Measurements from ENCODE around the gene WASF2. TPM values are rescaled to one million over a fixed set of nuclear protein-coding genes. Genes with fewer than 3 reads are reported as not detected.

WASF2 gene
- total and polyA plus RNA-seq, 2 of the 8 experiments (the other 6 are each of a cell fraction or from before 2014, with no cell fraction given) = 32.1 to 86.6 TPM

DNA sequence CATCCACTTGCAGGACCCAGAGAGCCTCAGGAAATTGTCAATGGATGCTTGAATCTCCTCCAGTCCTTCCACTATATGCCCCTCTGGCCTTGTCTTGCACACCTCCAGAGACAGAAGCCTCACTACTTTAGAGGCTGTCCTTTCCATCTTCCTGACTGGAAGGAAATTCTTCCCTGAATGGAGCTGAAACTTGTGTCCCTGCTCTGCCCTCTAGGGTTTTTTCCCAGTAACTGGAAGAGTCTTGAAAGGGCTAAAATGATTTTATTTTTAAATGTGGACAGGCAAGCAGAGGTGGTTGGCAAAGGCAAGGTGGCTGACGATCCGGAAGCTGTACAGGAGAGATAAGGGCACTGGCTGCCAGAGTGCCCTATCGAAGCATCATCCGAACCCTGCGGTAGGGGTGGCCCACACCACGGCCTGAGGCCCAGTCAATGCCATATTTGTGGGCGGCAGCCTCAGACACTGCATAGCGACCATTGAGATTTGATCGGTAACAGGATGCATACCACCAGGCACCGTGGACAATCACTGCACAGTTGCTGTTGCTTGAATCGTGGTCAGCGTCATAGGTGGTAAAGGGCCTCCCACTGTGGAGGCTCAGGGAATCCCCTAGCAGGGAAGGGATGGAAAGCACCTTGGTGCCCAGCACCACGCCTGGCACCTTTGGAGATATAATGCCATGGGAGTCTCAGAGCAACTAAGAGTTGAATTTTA is 120.9 kb downstream of the WASF2 start (continued):
- TF ChIP-seq, protein P1, sequence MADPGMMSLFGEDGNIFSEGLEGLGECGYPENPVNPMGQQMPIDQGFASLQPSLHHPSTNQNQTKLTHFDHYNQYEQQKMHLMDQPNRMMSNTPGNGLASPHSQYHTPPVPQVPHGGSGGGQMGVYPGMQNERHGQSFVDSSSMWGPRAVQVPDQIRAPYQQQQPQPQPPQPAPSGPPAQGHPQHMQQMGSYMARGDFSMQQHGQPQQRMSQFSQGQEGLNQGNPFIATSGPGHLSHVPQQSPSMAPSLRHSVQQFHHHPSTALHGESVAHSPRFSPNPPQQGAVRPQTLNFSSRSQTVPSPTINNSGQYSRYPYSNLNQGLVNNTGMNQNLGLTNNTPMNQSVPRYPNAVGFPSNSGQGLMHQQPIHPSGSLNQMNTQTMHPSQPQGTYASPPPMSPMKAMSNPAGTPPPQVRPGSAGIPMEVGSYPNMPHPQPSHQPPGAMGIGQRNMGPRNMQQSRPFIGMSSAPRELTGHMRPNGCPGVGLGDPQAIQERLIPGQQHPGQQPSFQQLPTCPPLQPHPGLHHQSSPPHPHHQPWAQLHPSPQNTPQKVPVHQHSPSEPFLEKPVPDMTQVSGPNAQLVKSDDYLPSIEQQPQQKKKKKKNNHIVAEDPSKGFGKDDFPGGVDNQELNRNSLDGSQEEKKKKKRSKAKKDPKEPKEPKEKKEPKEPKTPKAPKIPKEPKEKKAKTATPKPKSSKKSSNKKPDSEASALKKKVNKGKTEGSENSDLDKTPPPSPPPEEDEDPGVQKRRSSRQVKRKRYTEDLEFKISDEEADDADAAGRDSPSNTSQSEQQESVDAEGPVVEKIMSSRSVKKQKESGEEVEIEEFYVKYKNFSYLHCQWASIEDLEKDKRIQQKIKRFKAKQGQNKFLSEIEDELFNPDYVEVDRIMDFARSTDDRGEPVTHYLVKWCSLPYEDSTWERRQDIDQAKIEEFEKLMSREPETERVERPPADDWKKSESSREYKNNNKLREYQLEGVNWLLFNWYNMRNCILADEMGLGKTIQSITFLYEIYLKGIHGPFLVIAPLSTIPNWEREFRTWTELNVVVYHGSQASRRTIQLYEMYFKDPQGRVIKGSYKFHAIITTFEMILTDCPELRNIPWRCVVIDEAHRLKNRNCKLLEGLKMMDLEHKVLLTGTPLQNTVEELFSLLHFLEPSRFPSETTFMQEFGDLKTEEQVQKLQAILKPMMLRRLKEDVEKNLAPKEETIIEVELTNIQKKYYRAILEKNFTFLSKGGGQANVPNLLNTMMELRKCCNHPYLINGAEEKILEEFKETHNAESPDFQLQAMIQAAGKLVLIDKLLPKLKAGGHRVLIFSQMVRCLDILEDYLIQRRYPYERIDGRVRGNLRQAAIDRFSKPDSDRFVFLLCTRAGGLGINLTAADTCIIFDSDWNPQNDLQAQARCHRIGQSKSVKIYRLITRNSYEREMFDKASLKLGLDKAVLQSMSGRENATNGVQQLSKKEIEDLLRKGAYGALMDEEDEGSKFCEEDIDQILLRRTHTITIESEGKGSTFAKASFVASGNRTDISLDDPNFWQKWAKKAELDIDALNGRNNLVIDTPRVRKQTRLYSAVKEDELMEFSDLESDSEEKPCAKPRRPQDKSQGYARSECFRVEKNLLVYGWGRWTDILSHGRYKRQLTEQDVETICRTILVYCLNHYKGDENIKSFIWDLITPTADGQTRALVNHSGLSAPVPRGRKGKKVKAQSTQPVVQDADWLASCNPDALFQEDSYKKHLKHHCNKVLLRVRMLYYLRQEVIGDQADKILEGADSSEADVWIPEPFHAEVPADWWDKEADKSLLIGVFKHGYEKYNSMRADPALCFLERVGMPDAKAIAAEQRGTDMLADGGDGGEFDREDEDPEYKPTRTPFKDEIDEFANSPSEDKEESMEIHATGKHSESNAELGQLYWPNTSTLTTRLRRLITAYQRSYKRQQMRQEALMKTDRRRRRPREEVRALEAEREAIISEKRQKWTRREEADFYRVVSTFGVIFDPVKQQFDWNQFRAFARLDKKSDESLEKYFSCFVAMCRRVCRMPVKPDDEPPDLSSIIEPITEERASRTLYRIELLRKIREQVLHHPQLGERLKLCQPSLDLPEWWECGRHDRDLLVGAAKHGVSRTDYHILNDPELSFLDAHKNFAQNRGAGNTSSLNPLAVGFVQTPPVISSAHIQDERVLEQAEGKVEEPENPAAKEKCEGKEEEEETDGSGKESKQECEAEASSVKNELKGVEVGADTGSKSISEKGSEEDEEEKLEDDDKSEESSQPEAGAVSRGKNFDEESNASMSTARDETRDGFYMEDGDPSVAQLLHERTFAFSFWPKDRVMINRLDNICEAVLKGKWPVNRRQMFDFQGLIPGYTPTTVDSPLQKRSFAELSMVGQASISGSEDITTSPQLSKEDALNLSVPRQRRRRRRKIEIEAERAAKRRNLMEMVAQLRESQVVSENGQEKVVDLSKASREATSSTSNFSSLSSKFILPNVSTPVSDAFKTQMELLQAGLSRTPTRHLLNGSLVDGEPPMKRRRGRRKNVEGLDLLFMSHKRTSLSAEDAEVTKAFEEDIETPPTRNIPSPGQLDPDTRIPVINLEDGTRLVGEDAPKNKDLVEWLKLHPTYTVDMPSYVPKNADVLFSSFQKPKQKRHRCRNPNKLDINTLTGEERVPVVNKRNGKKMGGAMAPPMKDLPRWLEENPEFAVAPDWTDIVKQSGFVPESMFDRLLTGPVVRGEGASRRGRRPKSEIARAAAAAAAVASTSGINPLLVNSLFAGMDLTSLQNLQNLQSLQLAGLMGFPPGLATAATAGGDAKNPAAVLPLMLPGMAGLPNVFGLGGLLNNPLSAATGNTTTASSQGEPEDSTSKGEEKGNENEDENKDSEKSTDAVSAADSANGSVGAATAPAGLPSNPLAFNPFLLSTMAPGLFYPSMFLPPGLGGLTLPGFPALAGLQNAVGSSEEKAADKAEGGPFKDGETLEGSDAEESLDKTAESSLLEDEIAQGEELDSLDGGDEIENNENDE (IDR thresholded peaks at IDR 0.05; ENCODE audit: insufficient replicate concordance, low read length) = no peak
- peak; percentile 21 to 58; a peak in 3 of 4 replicates for TF ChIP-seq RAD21 (IDR thresholded peaks at IDR 0.05 in 1 of 2, conservative IDR thresholded peaks at IDR 0.05 in 1 of 2; ENCODE audit: low read depth in 2 of 2, low read length in 2 of 2)
- TF ChIP-seq, protein P2, sequence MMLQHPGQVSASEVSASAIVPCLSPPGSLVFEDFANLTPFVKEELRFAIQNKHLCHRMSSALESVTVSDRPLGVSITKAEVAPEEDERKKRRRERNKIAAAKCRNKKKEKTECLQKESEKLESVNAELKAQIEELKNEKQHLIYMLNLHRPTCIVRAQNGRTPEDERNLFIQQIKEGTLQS (IDR thresholded peaks at IDR 0.05; ENCODE audit: insufficient read depth, low read depth, low read length) = no peak
- no peak for TF ChIP-seq SIN3A (conservative IDR thresholded peaks at IDR 0.05 in 1 of 2, IDR thresholded peaks at IDR 0.05 in 1 of 2; ENCODE audit: low read depth in 1 of 2, low read length in 2 of 2)
- no peak for TF ChIP-seq TCF12 (IDR thresholded peaks at IDR 0.05; ENCODE audit: low read depth, low read length)

Measured in H1 (cell line).